PC-9 (cell line): ENCODE results near the gene ASZ1. TPM values are rescaled to one million over a fixed set of nuclear protein-coding genes. Genes with fewer than 3 reads are reported as not detected.

Experiments
- BruUV-seq: library from RNA; stranded (reverse); fragments of 400-500 nt; replicated peaks from 2 replicates; lab custom pipeline; 2021; lab: Mats Ljungman, UMichigan
- CTCF ChIA-PET: fragments of 300-600 bp; sonication (Branson Sonifier 250); formaldehyde crosslinking; loops from one replicate; lab custom pipeline; 2022; ENCODE audit warnings: antibody characterized with exemption; lab: Charles Lee
- POLR2A ChIA-PET: fragments of 300-600 bp; sonication (Branson Sonifier 250); formaldehyde crosslinking; loops from one replicate; lab custom pipeline; 2022; ENCODE audit warnings: antibody characterized with exemption; ENCODE audit not compliant: unreplicated experiment; lab: Charles Lee
- DNase-seq, 2 experiments: peaks; one replicate each; pipeline versions ENCODE4 v3.0.0 to v3.0.0-alpha.2; 2015 to 2022; ENCODE audit warnings: mixed read lengths in 1 of 2
- H2AFZ ChIP-seq: fragments of 200-600 bp; sonication (generic); 2 replicates; pipeline ENCODE4 v1.8.1; 2017; ENCODE audit warnings: antibody characterized with exemption
- H3F3A ChIP-seq: fragments of 200-600 bp; sonication (generic); 2 replicates; pipeline ENCODE4 v1.8.1; 2017; ENCODE audit warnings: antibody characterized with exemption, mild to moderate bottlenecking, low read depth; ENCODE audit not compliant: insufficient read depth
- H3K27ac ChIP-seq: fragments of 200-600 bp; sonication (generic); 2 replicates; pipeline ENCODE4 v1.6.1; 2016; ENCODE audit warnings: mixed run types
- H3K27me3 ChIP-seq: fragments of 200-600 bp; sonication (generic); 2 replicates; pipeline ENCODE4 v1.6.1; 2016; ENCODE audit warnings: low read depth, mixed run types; ENCODE audit not compliant: insufficient read depth
- H3K36me3 ChIP-seq: fragments of 200-600 bp; sonication (generic); 2 replicates; pipeline ENCODE4 v1.6.1; 2016; ENCODE audit warnings: low read depth, mixed run types
- H3K4me1 ChIP-seq: fragments of 200-600 bp; sonication (generic); replicated peaks from 2 replicates; pipeline ENCODE4 v1.6.1; 2016; ENCODE audit warnings: mixed run types; ENCODE audit not compliant: insufficient read depth
- H3K4me2 ChIP-seq: fragments of 200-600 bp; sonication (generic); 2 replicates; pipeline ENCODE4 v1.6.1; 2017; ENCODE audit warnings: mixed run types
- H3K4me3 ChIP-seq: fragments of 200-600 bp; sonication (generic); 2 replicates; pipeline ENCODE4 v1.6.1; 2016; ENCODE audit warnings: mixed run types
- H3K79me2 ChIP-seq: fragments of 200-600 bp; sonication (generic); 2 replicates; pipeline ENCODE4 v1.6.1; 2017; ENCODE audit warnings: low read depth, mixed run types
- H3K9me2 ChIP-seq: fragments of 200-600 bp; sonication (generic); 2 replicates; pipeline ENCODE4 v1.8.1; 2017; ENCODE audit warnings: mild to moderate bottlenecking; ENCODE audit not compliant: insufficient read depth
- H3K9me3 ChIP-seq: fragments of 200-600 bp; sonication (generic); 2 replicates; pipeline ENCODE4 v1.8.1; 2016; ENCODE audit warnings: low read depth; ENCODE audit not compliant: insufficient read depth
- H4K20me1 ChIP-seq: fragments of 200-600 bp; sonication (generic); 2 replicates; pipeline ENCODE4 v1.8.1; 2017; ENCODE audit not compliant: insufficient read depth
- CTCF ChIP-seq: fragments of 200-600 bp; sonication (generic); conservative IDR thresholded peaks from 2 replicates; pipeline ENCODE4 v1.6.1; 2017; ENCODE audit warnings: mixed run types, antibody characterized with exemption, mild to moderate bottlenecking, moderate library complexity
- EZH2 ChIP-seq: fragments of 200-600 bp; sonication (generic); IDR thresholded peaks from 2 replicates; pipeline ENCODE4 v1.8.0; 2017; ENCODE audit warnings: antibody characterized with exemption, low read depth
- intact Hi-C: fragments of 100-400 bp; cut with micrococcal nuclease; formaldehyde crosslinking; loops from one replicate; pipeline ENCODE4 v1.10.0; 2022; ENCODE audit not compliant: unreplicated experiment
- total RNA-seq: library from RNA; stranded (reverse); gene quantifications from 2 replicates; pipeline ENCODE4 v1.2.3, GENCODE V29; 2021

Gene ASZ1
- total RNA-seq, 1 experiment from 2014 or later, result not detected

- BruUV-seq, result no TSS peak
- no peak overlapping the region for H3K4me2 ChIP-seq
- no peaks in the 10 kb centered on the region for H3K36me3 ChIP-seq
- ChIA-PET POLR2A (no interaction called here), CTCF (no interaction called here)
- no peak for TF ChIP-seq CTCF
- no peak for TF ChIP-seq EZH2
- H2AFZ ChIP-seq, result no peak overlapping the region
- intact Hi-C loops, result no loop called here
- DNase-seq, result no peak
- H3K79me2 ChIP-seq, result no peaks in the 10 kb centered on the region
- H4K20me1 ChIP-seq, result no peaks in the 10 kb centered on the region
- H3K9me3 ChIP-seq, result no peaks in the 10 kb centered on the region
- no peaks in the 10 kb centered on the region for H3K27me3 ChIP-seq
- no peaks in the 10 kb centered on the region for H3F3A ChIP-seq
- no peak overlapping the region for H3K27ac ChIP-seq
- no peaks in the 10 kb centered on the region for H3K4me1 ChIP-seq
- no peak overlapping the region for H3K4me3 ChIP-seq
- H3K9me2 ChIP-seq, result no peaks in the 10 kb centered on the region; the same call in 1 of the 2 replicates
Measured at GRCh38 chr7:117349570-117349969, 77.7 kb downstream of the ASZ1 start.

- POLR2A ChIA-PET, result no interaction called here
Measured at GRCh38 chr7:117347962-117348672, 79.2 kb downstream of the ASZ1 start.

GRCh38 chr7:117347480-117347879, 79.8 kb downstream of the ASZ1 start:
- Histone ChIP-seq H3K79me2 (no peaks in the 10 kb centered on the region), H3K27me3 (no peaks in the 10 kb centered on the region), H3K4me3 (no peak overlapping the region), H3K9me3 (no peaks in the 10 kb centered on the region), H3K4me2 (no peak overlapping the region), H4K20me1 (no peaks in the 10 kb centered on the region), H3F3A (no peaks in the 10 kb centered on the region), H3K9me2 (no peaks in the 10 kb centered on the region; the same call in 1 of the 2 replicates), H2AFZ (no peak overlapping the region), H3K4me1 (no peaks in the 10 kb centered on the region), H3K27ac (no peak overlapping the region), H3K36me3 (no peaks in the 10 kb centered on the region)
- intact Hi-C loops, result no loop called here
- no peak for TF ChIP-seq EZH2
- no peak for TF ChIP-seq CTCF
- no peak for DNase-seq
- ChIA-PET POLR2A (no interaction called here), CTCF (no interaction called here)
- BruUV-seq, result no TSS peak

More at GRCh38 chr7:117347962-117348672, 79.2 kb downstream of the ASZ1 start:
- no peaks in the 10 kb centered on the region for H3K4me1 ChIP-seq
- CTCF ChIA-PET, result no interaction called here
- no peaks in the 10 kb centered on the region for H3K27me3 ChIP-seq
- H3K4me3 ChIP-seq, result no peak overlapping the region
- H3K36me3 ChIP-seq, result no peaks in the 10 kb centered on the region
- H2AFZ ChIP-seq, result no peak overlapping the region
- no peaks in the 10 kb centered on the region for H3K9me3 ChIP-seq
- H3K4me2 ChIP-seq, result no peak overlapping the region
- DNase-seq, result no peak
- no peak overlapping the region for H3K27ac ChIP-seq
- TF ChIP-seq CTCF (no peak), EZH2 (no peak)
- no peaks in the 10 kb centered on the region for H3K79me2 ChIP-seq
- BruUV-seq, result no TSS peak
- no peaks in the 10 kb centered on the region for H3F3A ChIP-seq
- intact Hi-C loops, result no loop called here
- no peaks in the 10 kb centered on the region; the same call in 1 of the 2 replicates for H3K9me2 ChIP-seq
- no peaks in the 10 kb centered on the region for H4K20me1 ChIP-seq
